ENCODE results near the gene GOLGA3. TPM values are rescaled to one million over a fixed set of nuclear protein-coding genes. Genes with fewer than 3 reads are reported as not detected.

GOLGA3 gene
- total and polyA plus RNA-seq, 3 donors from 2014 or later = 30.4 to 95.2 (median 72.3) TPM

DNA sequence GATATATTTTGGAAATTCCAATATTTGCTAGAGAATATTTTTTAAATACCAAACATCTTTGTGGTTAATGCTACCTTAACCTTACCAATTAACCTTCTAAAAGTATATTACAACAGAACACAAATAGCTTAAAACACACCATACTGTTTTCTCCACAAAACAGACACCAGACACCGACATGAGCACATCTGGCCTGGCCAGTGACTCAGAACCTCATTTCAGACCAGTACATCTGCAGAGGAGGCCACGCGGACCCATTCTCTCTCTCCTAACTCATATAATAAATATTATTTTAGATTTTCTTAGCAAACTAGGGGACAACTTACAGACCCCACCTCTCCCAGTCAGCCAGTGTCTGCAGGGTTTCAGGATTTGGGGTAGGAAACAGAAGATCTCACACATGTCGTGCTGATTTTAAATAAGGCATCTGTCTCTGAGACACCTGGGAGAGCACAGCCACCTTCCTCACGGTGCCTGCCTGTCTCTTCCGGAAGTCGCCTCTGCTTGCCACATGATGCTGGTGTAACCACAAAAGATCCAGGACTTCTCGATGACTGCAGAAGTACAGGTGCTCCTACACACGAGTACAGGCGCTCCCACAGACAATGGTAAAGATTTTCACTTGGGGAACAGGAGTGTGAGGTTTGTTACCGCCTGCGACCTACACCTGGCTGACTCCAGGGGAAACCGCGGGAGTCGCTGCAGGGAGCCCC lies 57.4 kb downstream of the GOLGA3 start:
- no peak for DNase-seq
- H3K27ac ChIP-seq = peak overlapping the region in 1 of 2 donors; percentile 44
- peaks cover 18% of the 10 kb centered on the region for H3K4me1 ChIP-seq
- H3K27me3 ChIP-seq = no peaks in the 10 kb centered on the region
- TF ChIP-seq POLR2A (IDR thresholded peaks at IDR 0.05) (no peak), CTCF (IDR thresholded peaks at IDR 0.05) (no peak)
- intact Hi-C loops (cut with DNase I; ENCODE audit: low total_unique reads) = no loop called here
- WGBS, 2 donors = 91 to 92% methylated on average over 14 to 15 of the region's 15 CpGs
- H3K36me3 ChIP-seq (ENCODE audit: low read depth, missing control alignments) = peaks cover 4% of the 10 kb centered on the region
- H3K9me3 ChIP-seq = no peaks in the 10 kb centered on the region
- no peak overlapping the region for H3K4me3 ChIP-seq

DNA sequence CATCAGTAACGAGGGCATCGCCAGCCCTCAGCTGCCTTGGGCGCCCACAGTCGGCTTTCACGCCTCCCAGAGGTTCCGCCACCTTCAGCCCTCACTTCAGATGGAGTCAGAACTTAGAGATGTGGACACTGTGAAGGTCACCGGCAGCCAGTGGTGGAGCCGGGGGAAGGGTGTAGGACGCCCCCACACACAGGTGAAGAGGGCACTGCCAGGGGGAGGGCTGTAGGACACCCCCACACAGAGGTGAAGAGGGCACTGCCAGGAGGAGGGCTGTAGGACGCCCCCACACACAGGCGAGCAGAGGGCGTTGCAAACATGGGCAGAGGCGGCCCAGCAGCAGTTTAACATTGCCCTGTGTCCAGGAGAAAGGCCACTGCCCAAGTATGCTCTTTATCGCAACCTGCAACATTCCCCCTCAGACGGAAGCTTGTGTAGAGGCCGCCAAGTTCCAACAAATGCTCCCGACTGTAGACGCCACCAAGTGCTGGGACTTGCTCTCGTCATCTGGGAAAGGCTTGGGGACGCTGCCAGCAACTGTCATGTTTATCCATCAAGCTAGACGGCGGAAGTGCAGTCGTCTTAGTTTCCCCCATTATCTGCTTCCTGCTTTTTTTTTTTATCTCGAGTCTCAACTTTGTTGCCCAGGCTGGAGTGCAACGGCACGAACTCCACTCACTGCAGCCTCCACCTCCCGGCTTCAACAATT lies 62.1 kb downstream of the GOLGA3 start:
- intact Hi-C loops (cut with DNase I; ENCODE audit: low total_unique reads) = no loop called here
- TF ChIP-seq CTCF (IDR thresholded peaks at IDR 0.05) = no peak
- TF ChIP-seq POLR2A (IDR thresholded peaks at IDR 0.05) = no peak
- H3K4me3 ChIP-seq = no peak overlapping the region
- peak overlapping the region in 1 of 2 donors; percentile 24 for H3K27ac ChIP-seq
- no peaks in the 10 kb centered on the region for H3K27me3 ChIP-seq
- DNase-seq = peak; percentile 87
- no peaks in the 10 kb centered on the region for H3K36me3 ChIP-seq (ENCODE audit: low read depth, missing control alignments)
- H3K4me1 ChIP-seq = peaks cover 17% of the 10 kb centered on the region
- H3K9me3 ChIP-seq = no peaks in the 10 kb centered on the region
- WGBS, 2 donors = 41 to 71% methylated on average over 22 to 27 of the region's 27 CpGs

DNA sequence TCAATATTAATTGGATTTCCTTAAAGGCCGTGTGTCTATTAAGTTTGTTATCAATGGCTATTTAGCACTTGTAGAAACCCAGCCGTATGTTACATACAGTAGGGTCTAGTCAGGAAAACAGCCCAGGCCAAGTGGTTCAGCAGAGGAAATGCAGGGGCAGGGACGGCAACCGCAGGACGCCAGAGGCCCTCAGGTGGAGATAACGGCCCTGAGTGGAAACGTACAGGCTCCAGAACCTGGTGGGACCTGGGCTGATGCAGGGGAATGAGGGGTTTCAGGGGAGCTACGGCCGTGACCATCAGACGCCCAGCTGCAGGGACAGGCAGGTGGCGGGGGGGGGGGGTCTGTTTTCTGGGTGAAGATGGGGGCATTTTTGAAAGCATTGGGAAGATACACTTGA lies 63.3 kb downstream of the GOLGA3 start:
- Histone ChIP-seq H3K27ac (no peak overlapping the region), H3K36me3 (ENCODE audit: low read depth, missing control alignments) (no peaks in the 10 kb centered on the region), H3K27me3 (no peaks in the 10 kb centered on the region), H3K9me3 (no peaks in the 10 kb centered on the region), H3K4me1 (peaks cover 21% of the 10 kb centered on the region), H3K4me3 (no peak overlapping the region)
- 73 to 88% methylated on average over 11 of the region's 11 CpGs for WGBS, 2 donors
- no peak for TF ChIP-seq CTCF (IDR thresholded peaks at IDR 0.05)
- no peak for TF ChIP-seq POLR2A (IDR thresholded peaks at IDR 0.05)
- intact Hi-C loops (cut with DNase I; ENCODE audit: low total_unique reads) = no loop called here
- DNase-seq = no peak

- Histone ChIP-seq H3K4me3 (no peak overlapping the region), H3K27me3 (no peaks in the 10 kb centered on the region), H3K36me3 (ENCODE audit: low read depth, missing control alignments) (no peaks in the 10 kb centered on the region), H3K9me3 (no peaks in the 10 kb centered on the region), H3K4me1 (peaks cover 23% of the 10 kb centered on the region), H3K27ac (no peak overlapping the region)
- TF ChIP-seq CTCF (IDR thresholded peaks at IDR 0.05) = no peak
- DNase-seq = no peak
- 78 to 95% methylated on average over 20 of the region's 20 CpGs for WGBS, 2 donors
- intact Hi-C loops (cut with DNase I; ENCODE audit: low total_unique reads) = no loop called here
Measured at GRCh38 chr12:132764231-132764630, 64.4 kb downstream of the GOLGA3 start.
